Measurements from ENCODE around the gene EFNA5. TPM values are rescaled to one million over a fixed set of nuclear protein-coding genes. Genes with fewer than 3 reads are reported as not detected.

The EFNA5 gene
- polyA plus RNA-seq, 1 of the 3 experiments (the other 2 are of a cell fraction): 0.81 TPM

- Histone ChIP-seq H2AFZ (ENCODE audit: low read depth) (no peak overlapping the region), H3K4me3 (ENCODE audit: low read depth in 2 of 2, low read length in 1 of 2) (no peak overlapping the region), H3K79me2 (ENCODE audit: insufficient read depth) (no peaks in the 10 kb centered on the region), H3F3A (replicated peaks; ENCODE audit: insufficient read depth) (no peaks in the 10 kb centered on the region), H3K9me3 (no peaks in the 10 kb centered on the region), H3K27ac (ENCODE audit: low read depth in 2 of 2, low read length in 1 of 2) (no peak overlapping the region), H3K9ac (no peak overlapping the region), H3K27me3 (ENCODE audit: insufficient read depth) (no peaks in the 10 kb centered on the region), H3K9me2 (no peaks in the 10 kb centered on the region), H3K4me2 (no peak overlapping the region), H3K36me3 (replicated peaks in 1 of 2; ENCODE audit: control insufficient read depth in 1 of 2, insufficient read depth in 2 of 2, low read length in 1 of 2) (no peaks in the 10 kb centered on the region), H4K20me1 (ENCODE audit: insufficient read depth) (no peaks in the 10 kb centered on the region), H3K4me1 (ENCODE audit: control insufficient read depth in 1 of 2, insufficient read depth in 2 of 2, low read depth in 1 of 2, low read length in 1 of 2) (peaks cover 0 to 2% of the 10 kb centered on the region in 2 experiments; a peak in 1 of 4 replicates)
- ChIA-PET POLR2A (no interaction called here), CTCF (interaction anchor here (1.4 kb wide), 1 partner anchor 40 kb away, joined by 4 read pairs; no protein-coding TSS in a partner anchor)
- no peak for TF ChIP-seq MAX (IDR thresholded peaks at IDR 0.05; ENCODE audit: low read depth)
- TF ChIP-seq YY1 (IDR thresholded peaks at IDR 0.05; ENCODE audit: low read depth): no peak
- no peak for TF ChIP-seq FOSL2 (IDR thresholded peaks at IDR 0.05; ENCODE audit: borderline replicate concordance, low read depth)
- TF ChIP-seq RAD21 (IDR thresholded peaks at IDR 0.05; ENCODE audit: low read length): no peak
- TF ChIP-seq RCOR1 (IDR thresholded peaks at IDR 0.05; ENCODE audit: low read length): no peak
- no peak for TF ChIP-seq NFIC (IDR thresholded peaks at IDR 0.05; ENCODE audit: borderline replicate concordance)
- no peak for TF ChIP-seq MEF2A (IDR thresholded peaks at IDR 0.05; ENCODE audit: borderline replicate concordance, low read depth)
- TF ChIP-seq USF1 (IDR thresholded peaks at IDR 0.05; ENCODE audit: borderline replicate concordance, low read depth): no peak
- TF ChIP-seq, protein P1, sequence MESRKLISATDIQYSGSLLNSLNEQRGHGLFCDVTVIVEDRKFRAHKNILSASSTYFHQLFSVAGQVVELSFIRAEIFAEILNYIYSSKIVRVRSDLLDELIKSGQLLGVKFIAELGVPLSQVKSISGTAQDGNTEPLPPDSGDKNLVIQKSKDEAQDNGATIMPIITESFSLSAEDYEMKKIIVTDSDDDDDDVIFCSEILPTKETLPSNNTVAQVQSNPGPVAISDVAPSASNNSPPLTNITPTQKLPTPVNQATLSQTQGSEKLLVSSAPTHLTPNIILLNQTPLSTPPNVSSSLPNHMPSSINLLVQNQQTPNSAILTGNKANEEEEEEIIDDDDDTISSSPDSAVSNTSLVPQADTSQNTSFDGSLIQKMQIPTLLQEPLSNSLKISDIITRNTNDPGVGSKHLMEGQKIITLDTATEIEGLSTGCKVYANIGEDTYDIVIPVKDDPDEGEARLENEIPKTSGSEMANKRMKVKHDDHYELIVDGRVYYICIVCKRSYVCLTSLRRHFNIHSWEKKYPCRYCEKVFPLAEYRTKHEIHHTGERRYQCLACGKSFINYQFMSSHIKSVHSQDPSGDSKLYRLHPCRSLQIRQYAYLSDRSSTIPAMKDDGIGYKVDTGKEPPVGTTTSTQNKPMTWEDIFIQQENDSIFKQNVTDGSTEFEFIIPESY (IDR thresholded peaks at IDR 0.05; ENCODE audit: borderline replicate concordance, low read depth): no peak
- no peak for TF ChIP-seq TEAD4 (IDR thresholded peaks at IDR 0.05; ENCODE audit: borderline replicate concordance, insufficient read depth)
- no peak for TF ChIP-seq IRF3 (IDR thresholded peaks at IDR 0.05; ENCODE audit: low read depth, low read length)
- no peak for TF ChIP-seq EZH2phosphoT487 (IDR thresholded peaks at IDR 0.05; ENCODE audit: borderline replicate concordance, low read depth)
- TF ChIP-seq CHD2 (IDR thresholded peaks at IDR 0.05; ENCODE audit: low read length, partially characterized antibody): no peak
- no peak for TF ChIP-seq GABPA (IDR thresholded peaks at IDR 0.05; ENCODE audit: low read depth)
- TF ChIP-seq, protein P2, sequence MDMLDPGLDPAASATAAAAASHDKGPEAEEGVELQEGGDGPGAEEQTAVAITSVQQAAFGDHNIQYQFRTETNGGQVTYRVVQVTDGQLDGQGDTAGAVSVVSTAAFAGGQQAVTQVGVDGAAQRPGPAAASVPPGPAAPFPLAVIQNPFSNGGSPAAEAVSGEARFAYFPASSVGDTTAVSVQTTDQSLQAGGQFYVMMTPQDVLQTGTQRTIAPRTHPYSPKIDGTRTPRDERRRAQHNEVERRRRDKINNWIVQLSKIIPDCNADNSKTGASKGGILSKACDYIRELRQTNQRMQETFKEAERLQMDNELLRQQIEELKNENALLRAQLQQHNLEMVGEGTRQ (IDR thresholded peaks at IDR 0.05; ENCODE audit: borderline replicate concordance, low read depth, low read length): no peak
- WGBS (ENCODE audit: low lambda C conversion rate): 84% methylated on average over 2 of the region's 2 CpGs
- DNase-seq: no peak
Observed at GRCh38 chr5:107338335-107338734, 332.4 kb downstream of the EFNA5 start.

Measured in SK-N-SH (cell line).